SU-DHL-6 (cell line): ENCODE data around the gene OR6Q1.

Experiments used
- H2AFZ ChIP-seq: fragments of 200-600 bp; sonication (generic); 2 replicates; pipeline ENCODE4 v1.6.1; 2014; ENCODE audit warnings: low read depth, mild to moderate bottlenecking, moderate library complexity, mixed read lengths, antibody characterized with exemption, low read length; ENCODE audit not compliant: severe bottlenecking
- H3F3A ChIP-seq: fragments of 200-600 bp; shearing (Covaris generic); 2 replicates; pipeline ENCODE4 v1.6.0; 2016; ENCODE audit warnings: antibody characterized with exemption, mild to moderate bottlenecking; ENCODE audit not compliant: insufficient read depth
- H3K27ac ChIP-seq: fragments of 200-600 bp; sonication (generic); 2 replicates; pipeline ENCODE4 v1.5.1; 2016; ENCODE audit warnings: low read depth, mild to moderate bottlenecking, low read length, moderate library complexity, mixed read lengths
- H3K27me3 ChIP-seq: fragments of 200-600 bp; sonication (generic), shearing (Covaris generic); 2 replicates; pipeline ENCODE4 v1.6.0; 2014; ENCODE audit warnings: mild to moderate bottlenecking, low read length
- H3K36me3 ChIP-seq: fragments of 200-600 bp; sonication (generic); 2 replicates; pipeline ENCODE4 v1.6.1; 2014; ENCODE audit warnings: mild to moderate bottlenecking, low read length, mixed read lengths
- H3K4me2 ChIP-seq: fragments of 300-600, 200-600 bp; shearing (Covaris generic), sonication (generic); 2 replicates; pipeline ENCODE4 v1.6.0; 2014; ENCODE audit warnings: low read length, low read depth, mild to moderate bottlenecking; ENCODE audit not compliant: poor library complexity, severe bottlenecking
- H3K4me3 ChIP-seq: fragments of 200-600 bp; sonication (generic); 2 replicates; pipeline ENCODE4 v1.5.1; 2014; ENCODE audit warnings: antibody characterized with exemption, low read length, mild to moderate bottlenecking, mixed read lengths; ENCODE audit not compliant: insufficient read depth, poor library complexity, severe bottlenecking
- H3K79me2 ChIP-seq: fragments of 200-600 bp; sonication (generic); 2 replicates; pipeline ENCODE4 v1.6.1; 2014; ENCODE audit warnings: mild to moderate bottlenecking, low read length, moderate library complexity; ENCODE audit not compliant: insufficient read depth
- H3K9ac ChIP-seq: fragments of 200-600 bp; sonication (generic); 2 replicates; pipeline ENCODE4 v1.7.0; 2014; ENCODE audit warnings: mild to moderate bottlenecking, low read length
- H3K9me2 ChIP-seq: fragments of 200-600 bp; sonication (generic); replicated peaks from 2 replicates; pipeline ENCODE4 v1.6.1; 2014; ENCODE audit warnings: low read length; ENCODE audit not compliant: insufficient read depth
- H3K9me3 ChIP-seq: fragments of 200-600 bp; sonication (generic); 2 replicates; pipeline ENCODE4 v1.6.1; 2014; ENCODE audit warnings: low read length, mixed read lengths; ENCODE audit not compliant: insufficient read depth
- H4K20me1 ChIP-seq: fragments of 200-600 bp; sonication (generic); 2 replicates; pipeline ENCODE4 v1.6.1; 2014; ENCODE audit warnings: low read depth, mild to moderate bottlenecking, antibody characterized with exemption, low read length, moderate library complexity, mixed read lengths
- CTCF ChIP-seq: fragments of 200-600 bp; sonication (generic); IDR thresholded peaks from one replicate; pipeline ENCODE4 v1.5.1; 2017; ENCODE audit warnings: antibody characterized with exemption, mild to moderate bottlenecking, low read length, moderate library complexity; ENCODE audit not compliant: insufficient read depth, poor library complexity, severe bottlenecking
- EZH2phosphoT487 ChIP-seq: fragments of 200-600 bp; sonication (generic), shearing (Covaris generic); conservative IDR thresholded peaks from 2 replicates; pipeline ENCODE4 v1.6.1; 2018; ENCODE audit warnings: mild to moderate bottlenecking, antibody characterized with exemption, low read length, moderate library complexity, mixed read lengths

The OR6Q1 gene

GRCh38 chr11:58003036-58003435 lies 27.7 kb upstream of the OR6Q1 start:
- no peak overlapping the region for H3K27ac ChIP-seq
- no peak overlapping the region for H2AFZ ChIP-seq
- no peaks in the 10 kb centered on the region for H3F3A ChIP-seq
- H3K4me2 ChIP-seq: no peak overlapping the region
- no peaks in the 10 kb centered on the region for H3K9me3 ChIP-seq
- H3K36me3 ChIP-seq: no peaks in the 10 kb centered on the region
- H4K20me1 ChIP-seq: no peaks in the 10 kb centered on the region
- no peaks in the 10 kb centered on the region for H3K9me2 ChIP-seq
- H3K4me3 ChIP-seq: no peak overlapping the region
- no peaks in the 10 kb centered on the region for H3K79me2 ChIP-seq
- no peak for TF ChIP-seq CTCF
- no peak for TF ChIP-seq EZH2phosphoT487
- H3K9ac ChIP-seq: no peak overlapping the region
- H3K27me3 ChIP-seq: no peaks in the 10 kb centered on the region

GRCh38 chr11:58003591-58003990 lies 27.2 kb upstream of the OR6Q1 start:
- Histone ChIP-seq H3K9ac (no peak overlapping the region), H2AFZ (no peak overlapping the region), H3F3A (no peaks in the 10 kb centered on the region), H3K4me3 (no peak overlapping the region), H4K20me1 (no peaks in the 10 kb centered on the region), H3K9me2 (no peaks in the 10 kb centered on the region), H3K4me2 (no peak overlapping the region), H3K27ac (no peak overlapping the region), H3K9me3 (no peaks in the 10 kb centered on the region), H3K27me3 (no peaks in the 10 kb centered on the region), H3K36me3 (no peaks in the 10 kb centered on the region), H3K79me2 (no peaks in the 10 kb centered on the region)
- TF ChIP-seq EZH2phosphoT487 (no peak), CTCF (no peak)

GRCh38 chr11:58004664-58005063 lies 26.1 kb upstream of the OR6Q1 start:
- Histone ChIP-seq H3F3A (no peaks in the 10 kb centered on the region), H3K27me3 (no peaks in the 10 kb centered on the region), H3K27ac (no peak overlapping the region), H4K20me1 (no peaks in the 10 kb centered on the region), H3K9ac (no peak overlapping the region), H3K4me3 (no peak overlapping the region), H3K36me3 (no peaks in the 10 kb centered on the region), H2AFZ (no peak overlapping the region), H3K9me3 (no peaks in the 10 kb centered on the region), H3K9me2 (no peaks in the 10 kb centered on the region), H3K79me2 (no peaks in the 10 kb centered on the region), H3K4me2 (no peak overlapping the region)
- TF ChIP-seq CTCF (no peak), EZH2phosphoT487 (no peak)

- Histone ChIP-seq H3K9me2 (no peaks in the 10 kb centered on the region), H3K27ac (no peak overlapping the region), H3K36me3 (no peaks in the 10 kb centered on the region), H4K20me1 (no peaks in the 10 kb centered on the region), H2AFZ (no peak overlapping the region), H3K4me2 (no peak overlapping the region), H3F3A (no peaks in the 10 kb centered on the region), H3K79me2 (no peaks in the 10 kb centered on the region), H3K27me3 (no peaks in the 10 kb centered on the region), H3K9ac (no peak overlapping the region), H3K9me3 (no peaks in the 10 kb centered on the region), H3K4me3 (no peak overlapping the region)
- TF ChIP-seq EZH2phosphoT487: no peak
- TF ChIP-seq CTCF: no peak
These were observed 23.8 kb upstream of the OR6Q1 start for GRCh38 chr11:58006940-58007339.
